Left lobe of liver (tissue), 2 donors: ENCODE results near the gene SPRYD4. TPM values are rescaled to one million over a fixed set of nuclear protein-coding genes. Genes with fewer than 3 reads are reported as not detected.
A peak's percentile ranks its signal among the peaks of the same experiment; 100 is the strongest.
"Not testable (repeated sequence)": the region's sequence is repeated elsewhere in the genome, so short reads cannot be mapped to it uniquely, and the experiment has no call there.

Source experiments
- ATAC-seq: fragments of 200-7000 bp; cut with Tn5 transposase; one replicate; pipeline ENCODE4 v1.9.1; 2020; ENCODE audit warnings: mild to moderate bottlenecking, moderate library complexity
- DNase-seq: peaks from one replicate; pipeline ENCODE4 v3.0.0-alpha.2; 2020; ENCODE audit warnings: low spot score
- total RNA-seq: library from RNA; stranded (reverse); gene quantifications from one replicate; pipeline ENCODE4 v1.2.1, GENCODE V29; 2021
- donor health status: DM: no; HTN: no; CAD: no; lungs with moderate emphysema.
- donor health status: DM: no; HTN: yes; CAD: no.

Gene SPRYD4
- 9.4 TPM for total RNA-seq

- peak; percentile 75 for ATAC-seq
Measured at GRCh38 chr12:56468216-56469006, at the start of gene SPRYD4. Gene SPRYD4, plus strand, starts transcription at chr12:56468578. Its CDS starts 14 bp downstream, at chr12:56468592.

GRCh38 chr12:56420411-56420810, 48.0 kb upstream of the SPRYD4 start:
- ATAC-seq = no peak
- DNase-seq = no peak

More at GRCh38 chr12:56468216-56469006, at the start of gene SPRYD4:
- peak; percentile 95 for DNase-seq

- ATAC-seq (no peak), DNase-seq (no peak)
Measured at GRCh38 chr12:56425193-56425592, 43.2 kb upstream of the SPRYD4 start.

- ATAC-seq (peak; percentile 85), DNase-seq (no peak)
Measured at GRCh38 chr12:56425940-56426438, 42.4 kb upstream of the SPRYD4 start.

GRCh38 chr12:56431288-56431687, 37.1 kb upstream of the SPRYD4 start:
- ATAC-seq (no peak), DNase-seq (no peak)

- DNase-seq (no peak), ATAC-seq (no peak)
Measured at GRCh38 chr12:56431850-56432249, 36.5 kb upstream of the SPRYD4 start.

GRCh38 chr12:56434828-56435227, 33.5 kb upstream of the SPRYD4 start:
- ATAC-seq (peak; percentile 83), DNase-seq (no peak)

- DNase-seq = no peak
Measured at GRCh38 chr12:56437430-56438176, 30.8 kb upstream of the SPRYD4 start.

GRCh38 chr12:56443208-56443607, 25.2 kb upstream of the SPRYD4 start:
- ATAC-seq, DNase-seq: not testable (repeated sequence)

More at GRCh38 chr12:56437430-56438176, 30.8 kb upstream of the SPRYD4 start:
- ATAC-seq = no peak

- DNase-seq = peak; percentile 91
Measured at GRCh38 chr12:56448860-56449621, 19.3 kb upstream of the SPRYD4 start, which contains the start of gene TIMELESS. Gene TIMELESS, minus strand, starts transcription at chr12:56449426. Its CDS starts 15,256 bp downstream, at chr12:56434170.

GRCh38 chr12:56449622-56449984, 18.8 kb upstream of the SPRYD4 start:
- DNase-seq = no peak

More at GRCh38 chr12:56448860-56449621, 19.3 kb upstream of the SPRYD4 start, which contains the start of gene TIMELESS:
- peak; percentile 97 for ATAC-seq

GRCh38 chr12:56450241-56450640, 18.1 kb upstream of the SPRYD4 start:
- no peak for ATAC-seq
- DNase-seq = no peak

More at GRCh38 chr12:56449622-56449984, 18.8 kb upstream of the SPRYD4 start:
- no peak for ATAC-seq

GRCh38 chr12:56451147-56451546, 17.2 kb upstream of the SPRYD4 start:
- no peak for DNase-seq
- no peak for ATAC-seq

GRCh38 chr12:56454557-56454956, 13.8 kb upstream of the SPRYD4 start, which contains the start of gene MIP:
Gene MIP, minus strand, starts transcription at chr12:56454657. Its CDS starts 44 bp downstream, at chr12:56454613.
- DNase-seq (no peak), ATAC-seq (no peak)

GRCh38 chr12:56457817-56458216, 10.6 kb upstream of the SPRYD4 start:
- DNase-seq = no peak
- ATAC-seq = no peak

- no peak for DNase-seq
Measured at GRCh38 chr12:56461235-56462159, 6.9 kb upstream of the SPRYD4 start.

GRCh38 chr12:56462565-56462964, 5.8 kb upstream of the SPRYD4 start:
- no peak for ATAC-seq

More at GRCh38 chr12:56461235-56462159, 6.9 kb upstream of the SPRYD4 start:
- ATAC-seq = no peak

GRCh38 chr12:56469007-56469930, 891 bp downstream of the SPRYD4 start:
- peak; percentile 60 for ATAC-seq

More at GRCh38 chr12:56462565-56462964, 5.8 kb upstream of the SPRYD4 start:
- DNase-seq = no peak

More at GRCh38 chr12:56469007-56469930, 891 bp downstream of the SPRYD4 start:
- DNase-seq = peak; percentile 78
